ENCODE measurements around the gene TMEM161A. TPM values are rescaled to one million over a fixed set of nuclear protein-coding genes. Genes with fewer than 3 reads are reported as not detected.

The TMEM161A gene
- total and polyA plus RNA-seq, 9 of the 15 experiments (the other 6 are each of a cell fraction or from before 2014, with no cell fraction given), result 0.63 to 92.3 (median 38.9) TPM

- ChIA-PET POLR2A (interaction anchor here (1.0 to 1.5 kb wide), 3 partner anchors 11 to 35 kb away, joined by 3 to 7 read pairs (median 5); no protein-coding TSS in a partner anchor), CTCF (ENCODE audit: low intra/inter-chr PET ratio) (no interaction called here)
- DNase-seq (ENCODE audit: extremely low read depth in 1 of 4, low spot score in 3 of 4), result no peak
- Histone ChIP-seq H3K4me1 (replicated peaks in 1 of 2; ENCODE audit: control insufficient read depth in 2 of 2, insufficient read depth in 2 of 2, low read length in 2 of 2) (peaks cover 0 to 18% of the 10 kb centered on the region in 2 experiments; a peak in 2 of 5 replicates), H2AFZ (ENCODE audit: low read depth, low read length) (no peak overlapping the region), H3K36me3 (ENCODE audit: control insufficient read depth, insufficient read depth, low read length) (peaks cover 47% of the 10 kb centered on the region; the same call in 2 of the 3 replicates), H3K4me3 (no peak overlapping the region), H3K27ac (ENCODE audit: extremely low read depth, low read depth, low read length) (no peak overlapping the region), H3K27me3 (ENCODE audit: control insufficient read depth in 2 of 2, insufficient read depth in 2 of 2, low read length in 2 of 2) (no peaks in the 10 kb centered on the region), H4K20me1 (replicated peaks; ENCODE audit: control insufficient read depth, insufficient read depth, low read length) (no peaks in the 10 kb centered on the region), H3K79me2 (ENCODE audit: control insufficient read depth, insufficient read depth, low read length) (no peaks in the 10 kb centered on the region), H3K9me1 (ENCODE audit: control insufficient read depth, insufficient read depth, low read length) (no peaks in the 10 kb centered on the region), H3K9me3 (replicated peaks; ENCODE audit: control insufficient read depth, insufficient read depth, low read depth, low read length) (no peaks in the 10 kb centered on the region), H3K4me2 (ENCODE audit: insufficient read depth, low read length) (no peak overlapping the region), H3K9ac (ENCODE audit: insufficient read depth in 1 of 2, low read depth in 2 of 2, low read length in 2 of 2) (no peak overlapping the region; a peak in 1 of 4 replicates)
- BruUV-seq (replicated peaks), result no TSS peak
- WGBS (ENCODE audit: insufficient coverage, low coverage, missing lambda C conversion rate), result 73% methylated on average over 9 of the region's 9 CpGs
- in situ Hi-C loops (cut with MboI) (no loop called here), intact Hi-C loops (cut with micrococcal nuclease) (no loop called here)
- FAIRE-seq, result no peak
- no peak for ATAC-seq
- TF ChIP-seq FOXJ3 (CRISPR knock-in tag; IDR thresholded peaks at IDR 0.05) (no peak), ZNF175 (CRISPR knock-in tag; IDR thresholded peaks at IDR 0.05; ENCODE audit: low read depth) (no peak), MITF (IDR thresholded peaks at IDR 0.05) (no peak), EHMT2 (IDR thresholded peaks at IDR 0.05) (no peak)
Observed at GRCh38 chr19:19098084-19098702, 40.1 kb downstream of the TMEM161A start.
